Measurements from ENCODE around the gene TMEM130. TPM values are rescaled to one million over a fixed set of nuclear protein-coding genes. Genes with fewer than 3 reads are reported as not detected.

The TMEM130 gene
- total and polyA plus RNA-seq, 2 experiments from 2014 or later, result 1.5 to 2.0 TPM

DNA sequence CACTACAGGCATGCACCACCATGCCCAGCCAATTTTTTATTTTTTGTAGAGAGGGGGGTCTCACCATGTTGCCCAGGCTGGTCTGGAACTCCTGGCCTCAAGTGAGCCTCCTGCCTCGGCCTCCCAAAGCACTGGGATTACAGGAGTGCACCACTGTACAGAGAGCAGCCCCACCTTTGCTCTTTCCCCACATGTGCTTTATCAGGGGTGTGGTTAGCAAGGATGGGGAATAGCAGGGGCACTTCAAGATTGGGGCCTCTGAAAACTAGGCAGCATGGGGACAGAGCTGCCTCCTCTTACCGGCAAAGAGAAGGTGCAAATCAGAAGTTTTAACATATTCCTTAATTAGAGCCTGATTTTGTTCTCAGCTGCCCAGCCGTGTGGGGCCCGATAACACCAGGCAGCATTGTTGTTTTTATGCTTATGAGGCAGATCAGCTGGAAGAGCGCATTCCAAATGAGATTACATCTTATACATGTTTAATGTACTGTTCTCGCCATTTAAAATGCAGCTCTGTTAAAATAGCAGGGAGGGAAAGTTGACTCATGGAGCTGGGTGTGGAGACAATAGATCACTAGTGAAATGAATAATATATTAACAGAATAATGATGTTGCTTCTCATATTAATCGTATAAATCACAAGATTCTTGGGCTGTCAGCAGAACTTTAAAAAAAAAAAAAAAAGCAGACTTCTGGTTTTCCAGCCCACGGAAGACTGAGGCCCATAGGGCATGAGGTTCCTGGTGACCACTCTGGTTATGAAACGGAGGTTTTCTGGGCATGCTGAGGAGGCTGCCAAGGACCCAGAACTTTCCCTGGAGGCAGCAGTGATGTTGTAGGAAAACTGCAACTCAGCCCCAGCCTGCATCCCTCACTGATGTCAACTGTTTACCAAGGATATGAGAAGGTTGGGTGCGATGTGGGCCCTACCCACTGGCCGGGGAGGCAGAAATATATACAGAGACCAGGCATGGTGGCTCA is 62.5 kb downstream of the TMEM130 start:
- Mint-ChIP-seq H3K4me1 (peaks cover 4% of the 10 kb centered on the region), H3K36me3 (ENCODE audit: low read depth) (peaks cover 4% of the 10 kb centered on the region; the same call in 1 of the 3 replicates), H3K9me3 (peaks cover 13% of the 10 kb centered on the region; the same call in 2 of the 3 replicates), H3K27me3 (ENCODE audit: insufficient read depth, low read depth, poor library complexity) (peaks cover 2% of the 10 kb centered on the region), H3K27ac (no peak overlapping the region), H3K4me3 (no peak overlapping the region)
- H3K36me3 ChIP-seq (ENCODE audit: insufficient read depth), result no peaks in the 10 kb centered on the region
- no peaks in the 10 kb centered on the region for H3F3A ChIP-seq (replicated peaks; ENCODE audit: low read depth)
- no peak overlapping the region for H2AFZ ChIP-seq
- H4K20me1 ChIP-seq (replicated peaks; ENCODE audit: insufficient read depth), result no peaks in the 10 kb centered on the region
- H3K9me2 ChIP-seq (ENCODE audit: insufficient read depth), result no peaks in the 10 kb centered on the region
- no peak for TF ChIP-seq JUNB (IDR thresholded peaks at IDR 0.05; ENCODE audit: unreplicated experiment)
- TF ChIP-seq CREB1 (CRISPR knock-in tag; IDR thresholded peaks at IDR 0.05; ENCODE audit: low read depth), result no peak
- TF ChIP-seq, protein P1, sequence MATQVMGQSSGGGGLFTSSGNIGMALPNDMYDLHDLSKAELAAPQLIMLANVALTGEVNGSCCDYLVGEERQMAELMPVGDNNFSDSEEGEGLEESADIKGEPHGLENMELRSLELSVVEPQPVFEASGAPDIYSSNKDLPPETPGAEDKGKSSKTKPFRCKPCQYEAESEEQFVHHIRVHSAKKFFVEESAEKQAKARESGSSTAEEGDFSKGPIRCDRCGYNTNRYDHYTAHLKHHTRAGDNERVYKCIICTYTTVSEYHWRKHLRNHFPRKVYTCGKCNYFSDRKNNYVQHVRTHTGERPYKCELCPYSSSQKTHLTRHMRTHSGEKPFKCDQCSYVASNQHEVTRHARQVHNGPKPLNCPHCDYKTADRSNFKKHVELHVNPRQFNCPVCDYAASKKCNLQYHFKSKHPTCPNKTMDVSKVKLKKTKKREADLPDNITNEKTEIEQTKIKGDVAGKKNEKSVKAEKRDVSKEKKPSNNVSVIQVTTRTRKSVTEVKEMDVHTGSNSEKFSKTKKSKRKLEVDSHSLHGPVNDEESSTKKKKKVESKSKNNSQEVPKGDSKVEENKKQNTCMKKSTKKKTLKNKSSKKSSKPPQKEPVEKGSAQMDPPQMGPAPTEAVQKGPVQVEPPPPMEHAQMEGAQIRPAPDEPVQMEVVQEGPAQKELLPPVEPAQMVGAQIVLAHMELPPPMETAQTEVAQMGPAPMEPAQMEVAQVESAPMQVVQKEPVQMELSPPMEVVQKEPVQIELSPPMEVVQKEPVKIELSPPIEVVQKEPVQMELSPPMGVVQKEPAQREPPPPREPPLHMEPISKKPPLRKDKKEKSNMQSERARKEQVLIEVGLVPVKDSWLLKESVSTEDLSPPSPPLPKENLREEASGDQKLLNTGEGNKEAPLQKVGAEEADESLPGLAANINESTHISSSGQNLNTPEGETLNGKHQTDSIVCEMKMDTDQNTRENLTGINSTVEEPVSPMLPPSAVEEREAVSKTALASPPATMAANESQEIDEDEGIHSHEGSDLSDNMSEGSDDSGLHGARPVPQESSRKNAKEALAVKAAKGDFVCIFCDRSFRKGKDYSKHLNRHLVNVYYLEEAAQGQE (IDR thresholded peaks at IDR 0.05; ENCODE audit: unreplicated experiment), result no peak
- no peak for TF ChIP-seq ZNF331 (CRISPR knock-in tag; IDR thresholded peaks at IDR 0.05; ENCODE audit: low read depth)
- no peak for TF ChIP-seq STAT1 (IDR thresholded peaks at IDR 0.05; ENCODE audit: unreplicated experiment)
- TF ChIP-seq, protein P2, sequence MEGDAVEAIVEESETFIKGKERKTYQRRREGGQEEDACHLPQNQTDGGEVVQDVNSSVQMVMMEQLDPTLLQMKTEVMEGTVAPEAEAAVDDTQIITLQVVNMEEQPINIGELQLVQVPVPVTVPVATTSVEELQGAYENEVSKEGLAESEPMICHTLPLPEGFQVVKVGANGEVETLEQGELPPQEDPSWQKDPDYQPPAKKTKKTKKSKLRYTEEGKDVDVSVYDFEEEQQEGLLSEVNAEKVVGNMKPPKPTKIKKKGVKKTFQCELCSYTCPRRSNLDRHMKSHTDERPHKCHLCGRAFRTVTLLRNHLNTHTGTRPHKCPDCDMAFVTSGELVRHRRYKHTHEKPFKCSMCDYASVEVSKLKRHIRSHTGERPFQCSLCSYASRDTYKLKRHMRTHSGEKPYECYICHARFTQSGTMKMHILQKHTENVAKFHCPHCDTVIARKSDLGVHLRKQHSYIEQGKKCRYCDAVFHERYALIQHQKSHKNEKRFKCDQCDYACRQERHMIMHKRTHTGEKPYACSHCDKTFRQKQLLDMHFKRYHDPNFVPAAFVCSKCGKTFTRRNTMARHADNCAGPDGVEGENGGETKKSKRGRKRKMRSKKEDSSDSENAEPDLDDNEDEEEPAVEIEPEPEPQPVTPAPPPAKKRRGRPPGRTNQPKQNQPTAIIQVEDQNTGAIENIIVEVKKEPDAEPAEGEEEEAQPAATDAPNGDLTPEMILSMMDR (conservative IDR thresholded peaks at IDR 0.05; ENCODE audit: low read depth in 2 of 2), result no peak
- no peak for TF ChIP-seq EZH2phosphoT487 (IDR thresholded peaks at IDR 0.05; ENCODE audit: unreplicated experiment)
- TF ChIP-seq ZNF114 (CRISPR knock-in tag; IDR thresholded peaks at IDR 0.05), result no peak
- TF ChIP-seq ETS1 (IDR thresholded peaks at IDR 0.05), result no peak
- no peak for TF ChIP-seq EZH2 (IDR thresholded peaks at IDR 0.05; ENCODE audit: low read depth, unreplicated experiment)
- TF ChIP-seq NANOG (IDR thresholded peaks at IDR 0.05; ENCODE audit: borderline replicate concordance), result no peak
- no peak for TF ChIP-seq POLR2AphosphoS5 (IDR thresholded peaks at IDR 0.05; ENCODE audit: low read depth)
- TF ChIP-seq, protein P3, sequence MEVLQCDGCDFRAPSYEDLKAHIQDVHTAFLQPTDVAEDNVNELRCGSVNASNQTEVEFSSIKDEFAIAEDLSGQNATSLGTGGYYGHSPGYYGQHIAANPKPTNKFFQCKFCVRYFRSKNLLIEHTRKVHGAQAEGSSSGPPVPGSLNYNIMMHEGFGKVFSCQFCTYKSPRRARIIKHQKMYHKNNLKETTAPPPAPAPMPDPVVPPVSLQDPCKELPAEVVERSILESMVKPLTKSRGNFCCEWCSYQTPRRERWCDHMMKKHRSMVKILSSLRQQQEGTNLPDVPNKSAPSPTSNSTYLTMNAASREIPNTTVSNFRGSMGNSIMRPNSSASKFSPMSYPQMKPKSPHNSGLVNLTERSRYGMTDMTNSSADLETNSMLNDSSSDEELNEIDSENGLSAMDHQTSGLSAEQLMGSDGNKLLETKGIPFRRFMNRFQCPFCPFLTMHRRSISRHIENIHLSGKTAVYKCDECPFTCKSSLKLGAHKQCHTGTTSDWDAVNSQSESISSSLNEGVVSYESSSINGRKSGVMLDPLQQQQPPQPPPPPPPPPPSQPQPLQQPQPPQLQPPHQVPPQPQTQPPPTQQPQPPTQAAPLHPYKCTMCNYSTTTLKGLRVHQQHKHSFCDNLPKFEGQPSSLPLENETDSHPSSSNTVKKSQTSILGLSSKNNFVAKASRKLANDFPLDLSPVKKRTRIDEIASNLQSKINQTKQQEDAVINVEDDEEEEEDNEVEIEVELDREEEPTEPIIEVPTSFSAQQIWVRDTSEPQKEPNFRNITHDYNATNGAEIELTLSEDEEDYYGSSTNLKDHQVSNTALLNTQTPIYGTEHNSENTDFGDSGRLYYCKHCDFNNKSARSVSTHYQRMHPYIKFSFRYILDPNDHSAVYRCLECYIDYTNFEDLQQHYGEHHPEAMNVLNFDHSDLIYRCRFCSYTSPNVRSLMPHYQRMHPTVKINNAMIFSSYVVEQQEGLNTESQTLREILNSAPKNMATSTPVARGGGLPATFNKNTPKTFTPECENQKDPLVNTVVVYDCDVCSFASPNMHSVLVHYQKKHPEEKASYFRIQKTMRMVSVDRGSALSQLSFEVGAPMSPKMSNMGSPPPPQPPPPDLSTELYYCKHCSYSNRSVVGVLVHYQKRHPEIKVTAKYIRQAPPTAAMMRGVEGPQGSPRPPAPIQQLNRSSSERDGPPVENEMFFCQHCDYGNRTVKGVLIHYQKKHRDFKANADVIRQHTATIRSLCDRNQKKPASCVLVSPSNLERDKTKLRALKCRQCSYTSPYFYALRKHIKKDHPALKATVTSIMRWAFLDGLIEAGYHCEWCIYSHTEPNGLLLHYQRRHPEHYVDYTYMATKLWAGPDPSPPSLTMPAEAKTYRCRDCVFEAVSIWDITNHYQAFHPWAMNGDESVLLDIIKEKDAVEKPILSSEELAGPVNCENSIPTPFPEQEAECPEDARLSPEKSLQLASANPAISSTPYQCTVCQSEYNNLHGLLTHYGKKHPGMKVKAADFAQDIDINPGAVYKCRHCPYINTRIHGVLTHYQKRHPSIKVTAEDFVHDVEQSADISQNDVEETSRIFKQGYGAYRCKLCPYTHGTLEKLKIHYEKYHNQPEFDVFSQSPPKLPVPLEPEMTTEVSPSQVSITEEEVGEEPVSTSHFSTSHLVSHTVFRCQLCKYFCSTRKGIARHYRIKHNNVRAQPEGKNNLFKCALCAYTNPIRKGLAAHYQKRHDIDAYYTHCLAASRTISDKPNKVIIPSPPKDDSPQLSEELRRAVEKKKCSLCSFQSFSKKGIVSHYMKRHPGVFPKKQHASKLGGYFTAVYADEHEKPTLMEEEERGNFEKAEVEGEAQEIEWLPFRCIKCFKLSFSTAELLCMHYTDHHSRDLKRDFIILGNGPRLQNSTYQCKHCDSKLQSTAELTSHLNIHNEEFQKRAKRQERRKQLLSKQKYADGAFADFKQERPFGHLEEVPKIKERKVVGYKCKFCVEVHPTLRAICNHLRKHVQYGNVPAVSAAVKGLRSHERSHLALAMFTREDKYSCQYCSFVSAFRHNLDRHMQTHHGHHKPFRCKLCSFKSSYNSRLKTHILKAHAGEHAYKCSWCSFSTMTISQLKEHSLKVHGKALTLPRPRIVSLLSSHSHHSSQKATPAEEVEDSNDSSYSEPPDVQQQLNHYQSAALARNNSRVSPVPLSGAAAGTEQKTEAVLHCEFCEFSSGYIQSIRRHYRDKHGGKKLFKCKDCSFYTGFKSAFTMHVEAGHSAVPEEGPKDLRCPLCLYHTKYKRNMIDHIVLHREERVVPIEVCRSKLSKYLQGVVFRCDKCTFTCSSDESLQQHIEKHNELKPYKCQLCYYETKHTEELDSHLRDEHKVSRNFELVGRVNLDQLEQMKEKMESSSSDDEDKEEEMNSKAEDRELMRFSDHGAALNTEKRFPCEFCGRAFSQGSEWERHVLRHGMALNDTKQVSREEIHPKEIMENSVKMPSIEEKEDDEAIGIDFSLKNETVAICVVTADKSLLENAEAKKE (CRISPR knock-in tag; IDR thresholded peaks at IDR 0.05), result no peak
- no peak overlapping the region for H3K27ac ChIP-seq (ENCODE audit: low read depth)
- H3K27me3 ChIP-seq (ENCODE audit: insufficient read depth), result no peaks in the 10 kb centered on the region
- no peak overlapping the region for H3K4me3 ChIP-seq
- no peak for DNase-seq (ENCODE audit: low spot score)
- no peak for ATAC-seq
- no peak overlapping the region for H3K4me2 ChIP-seq
- H3K4me1 ChIP-seq (ENCODE audit: insufficient read depth), result no peaks in the 10 kb centered on the region
- H3K79me2 ChIP-seq (replicated peaks; ENCODE audit: insufficient read depth), result no peaks in the 10 kb centered on the region
